Measurements from ENCODE around the gene PADI6. TPM values are rescaled to one million over a fixed set of nuclear protein-coding genes. Genes with fewer than 3 reads are reported as not detected.
A peak's percentile ranks its signal among the peaks of the same experiment; 100 is the strongest.

The PADI6 gene
- total RNA-seq, 1 donor from 2014 or later, result not detected

DNA sequence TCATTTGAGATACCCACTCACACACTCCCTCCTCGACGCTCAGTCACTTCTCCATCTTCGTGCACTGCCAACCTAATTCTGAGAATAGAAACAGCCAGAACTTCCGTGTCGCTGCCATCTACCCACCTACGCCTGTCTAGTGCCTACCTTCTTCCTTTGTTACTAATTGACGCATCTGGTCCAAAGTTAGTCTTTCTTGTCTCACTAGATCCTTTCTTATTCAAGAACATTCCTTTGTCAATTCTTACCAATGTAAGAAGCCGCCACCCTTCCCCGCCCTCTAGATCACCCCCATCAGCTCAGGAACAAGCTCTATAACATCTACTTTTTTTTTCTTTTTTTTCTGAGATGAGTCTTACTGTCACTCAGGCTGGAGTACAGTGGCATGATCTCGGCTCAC is 3.7 kb downstream of the PADI6 start:
- Histone ChIP-seq H2AFZ (replicated peaks) (no peak overlapping the region), H3K9me3 (ENCODE audit: low read depth) (no peaks in the 10 kb centered on the region), H3K4me2 (no peak overlapping the region), H3K79me2 (ENCODE audit: low read depth) (no peaks in the 10 kb centered on the region), H3K27me3 (no peaks in the 10 kb centered on the region), H3K9ac (no peak overlapping the region), H3K27ac (no peak overlapping the region), H4K20me1 (ENCODE audit: low read depth) (no peaks in the 10 kb centered on the region), H3F3A (ENCODE audit: low read depth) (no peaks in the 10 kb centered on the region), H3K36me3 (no peaks in the 10 kb centered on the region), H3K4me1 (no peaks in the 10 kb centered on the region), H3K4me3 (no peak overlapping the region)
- H3K27me3 Mint-ChIP-seq (ENCODE audit: insufficient read depth, low read depth), result peaks cover 15% of the 10 kb centered on the region
- no peak overlapping the region for H3K27ac Mint-ChIP-seq
- H3K36me3 Mint-ChIP-seq, result no peaks in the 10 kb centered on the region
- peaks cover under 1% of the 10 kb centered on the region for H3K9me3 Mint-ChIP-seq
- TF ChIP-seq EZH2phosphoT487 (IDR thresholded peaks at IDR 0.05), result no peak
- TF ChIP-seq, protein P1, sequence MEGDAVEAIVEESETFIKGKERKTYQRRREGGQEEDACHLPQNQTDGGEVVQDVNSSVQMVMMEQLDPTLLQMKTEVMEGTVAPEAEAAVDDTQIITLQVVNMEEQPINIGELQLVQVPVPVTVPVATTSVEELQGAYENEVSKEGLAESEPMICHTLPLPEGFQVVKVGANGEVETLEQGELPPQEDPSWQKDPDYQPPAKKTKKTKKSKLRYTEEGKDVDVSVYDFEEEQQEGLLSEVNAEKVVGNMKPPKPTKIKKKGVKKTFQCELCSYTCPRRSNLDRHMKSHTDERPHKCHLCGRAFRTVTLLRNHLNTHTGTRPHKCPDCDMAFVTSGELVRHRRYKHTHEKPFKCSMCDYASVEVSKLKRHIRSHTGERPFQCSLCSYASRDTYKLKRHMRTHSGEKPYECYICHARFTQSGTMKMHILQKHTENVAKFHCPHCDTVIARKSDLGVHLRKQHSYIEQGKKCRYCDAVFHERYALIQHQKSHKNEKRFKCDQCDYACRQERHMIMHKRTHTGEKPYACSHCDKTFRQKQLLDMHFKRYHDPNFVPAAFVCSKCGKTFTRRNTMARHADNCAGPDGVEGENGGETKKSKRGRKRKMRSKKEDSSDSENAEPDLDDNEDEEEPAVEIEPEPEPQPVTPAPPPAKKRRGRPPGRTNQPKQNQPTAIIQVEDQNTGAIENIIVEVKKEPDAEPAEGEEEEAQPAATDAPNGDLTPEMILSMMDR (IDR thresholded peaks at IDR 0.05), result no peak
- peaks cover 2% of the 10 kb centered on the region for H3K4me1 Mint-ChIP-seq
- no peak for DNase-seq (ENCODE audit: low spot score)
- H3K4me3 Mint-ChIP-seq, result no peak overlapping the region

DNA sequence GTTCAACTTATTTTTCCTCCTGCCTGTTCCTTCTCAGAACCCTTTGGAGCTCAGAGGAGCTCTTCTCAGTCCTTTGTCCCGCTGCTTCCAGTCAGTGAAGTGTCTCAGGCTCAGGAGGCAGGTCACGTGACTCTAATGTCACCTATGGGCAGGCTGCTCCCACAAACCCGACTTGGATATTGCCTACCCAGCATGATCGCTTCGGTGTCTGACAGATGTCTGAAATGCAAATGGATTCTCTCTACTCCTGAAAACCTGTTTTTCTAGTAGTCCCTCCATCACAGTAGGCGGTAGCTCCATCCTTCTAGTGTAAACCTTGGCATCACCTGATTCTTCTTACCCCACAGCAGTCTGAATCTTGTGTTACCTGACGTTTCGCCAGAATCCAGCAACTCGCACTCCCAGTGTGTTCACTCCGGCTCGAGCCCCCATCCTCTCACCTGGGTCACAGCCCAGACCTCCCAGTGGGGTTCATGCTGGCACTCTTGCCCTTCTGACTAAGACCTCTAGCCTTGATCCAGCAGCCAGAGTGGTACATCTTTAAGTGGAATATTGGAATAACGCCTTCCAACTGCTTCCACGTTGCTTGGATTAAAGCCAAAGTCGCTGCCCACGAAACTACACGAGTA is 5.4 kb downstream of the PADI6 start:
- H3F3A ChIP-seq (ENCODE audit: low read depth), result no peaks in the 10 kb centered on the region
- Mint-ChIP-seq H3K27ac (peak overlapping the region; percentile 54), H3K27me3 (ENCODE audit: insufficient read depth, low read depth) (peaks cover 15% of the 10 kb centered on the region), H3K9me3 (peaks cover 2% of the 10 kb centered on the region), H3K4me1 (peaks cover 2% of the 10 kb centered on the region), H3K36me3 (no peaks in the 10 kb centered on the region), H3K4me3 (no peak overlapping the region)
- no peak overlapping the region for H3K27ac ChIP-seq
- H3K79me2 ChIP-seq (ENCODE audit: low read depth), result no peaks in the 10 kb centered on the region
- no peak overlapping the region for H3K4me2 ChIP-seq
- H3K9ac ChIP-seq, result no peak overlapping the region
- no peaks in the 10 kb centered on the region for H3K4me1 ChIP-seq
- no peaks in the 10 kb centered on the region for H3K36me3 ChIP-seq
- peak overlapping the region; percentile 17 for H2AFZ ChIP-seq (replicated peaks)
- H3K4me3 ChIP-seq, result no peak overlapping the region
- H3K9me3 ChIP-seq (ENCODE audit: low read depth), result no peaks in the 10 kb centered on the region
- H3K27me3 ChIP-seq, result no peaks in the 10 kb centered on the region
- DNase-seq (ENCODE audit: low spot score), result no peak
- no peaks in the 10 kb centered on the region for H4K20me1 ChIP-seq (ENCODE audit: low read depth)
- no peak for TF ChIP-seq EZH2 (IDR thresholded peaks at IDR 0.05)
- no peak for TF ChIP-seq EZH2phosphoT487 (IDR thresholded peaks at IDR 0.05)
- TF ChIP-seq, protein P1 (IDR thresholded peaks at IDR 0.05), result no peak

DNA sequence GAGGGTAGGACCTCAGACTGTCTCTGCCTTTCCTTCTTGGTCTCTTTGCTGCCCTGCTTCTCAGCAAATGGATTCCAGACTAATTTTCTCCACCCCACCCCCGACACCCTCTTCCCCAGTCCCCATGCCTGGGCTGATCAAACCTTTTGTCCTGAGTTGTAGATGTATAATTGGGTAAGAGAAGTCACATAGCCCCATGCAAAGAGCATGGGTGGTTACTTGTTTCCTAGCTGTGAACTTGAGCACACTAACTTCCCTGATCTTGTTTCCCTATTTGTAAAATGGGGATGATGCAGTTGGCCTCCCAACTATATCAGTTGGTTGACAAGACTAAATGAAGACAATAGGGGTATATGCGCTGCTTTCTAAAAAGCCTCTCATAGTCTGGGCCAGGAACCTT is 9.2 kb downstream of the PADI6 start:
- Histone ChIP-seq H3K9ac (no peak overlapping the region), H3F3A (ENCODE audit: low read depth) (no peaks in the 10 kb centered on the region), H3K4me3 (no peak overlapping the region), H2AFZ (replicated peaks) (no peak overlapping the region), H3K79me2 (ENCODE audit: low read depth) (no peaks in the 10 kb centered on the region), H3K27me3 (no peaks in the 10 kb centered on the region), H3K4me1 (no peaks in the 10 kb centered on the region), H4K20me1 (ENCODE audit: low read depth) (no peaks in the 10 kb centered on the region), H3K36me3 (no peaks in the 10 kb centered on the region), H3K9me3 (ENCODE audit: low read depth) (no peaks in the 10 kb centered on the region), H3K4me2 (no peak overlapping the region), H3K27ac (no peak overlapping the region)
- H3K4me3 Mint-ChIP-seq, result no peak overlapping the region
- H3K4me1 Mint-ChIP-seq, result peaks cover 2% of the 10 kb centered on the region
- H3K27ac Mint-ChIP-seq, result no peak overlapping the region
- no peak for TF ChIP-seq EZH2phosphoT487 (IDR thresholded peaks at IDR 0.05)
- no peak for TF ChIP-seq EZH2 (IDR thresholded peaks at IDR 0.05)
- TF ChIP-seq, protein P1 (IDR thresholded peaks at IDR 0.05), result no peak
- H3K9me3 Mint-ChIP-seq, result peaks cover 2% of the 10 kb centered on the region
- no peak for DNase-seq (ENCODE audit: low spot score)
- no peaks in the 10 kb centered on the region for H3K36me3 Mint-ChIP-seq
- H3K27me3 Mint-ChIP-seq (ENCODE audit: insufficient read depth, low read depth), result peaks cover 9% of the 10 kb centered on the region
